Right lobe of liver (tissue), 6 donors: Measurements from ENCODE around the gene NRAP. TPM values are rescaled to one million over a fixed set of nuclear protein-coding genes. Genes with fewer than 3 reads are reported as not detected.

ENCODE experiments used
- ATAC-seq, 4 donors: fragments of 200-7000 bp; cut with Tn5 transposase; one replicate each; pipeline ENCODE4 v1.9.1; 2020; ENCODE audit warnings: mild to moderate bottlenecking in 4 of 4, moderate library complexity in 4 of 4
- DNase-seq, 3 donors: peaks; one replicate each; pipeline ENCODE4 v3.0.0-alpha.2; 2020
- H3K27ac ChIP-seq, 3 donors: fragments of 200-600 bp; one replicate each; pipeline ENCODE4 v1.8.0; 2022
- H3K27me3 ChIP-seq, 2 donors: fragments of 200-600 bp; one replicate each; pipeline ENCODE4 v1.8.0; 2022
- H3K36me3 ChIP-seq, 4 donors: fragments of 200-600 bp; sonication (generic) in 1 of 4; one replicate each; pipeline versions ENCODE4 v1.5.1 to v1.8.0; 2017 to 2022; ENCODE audit warnings: control low read depth in 1 of 4
- H3K4me1 ChIP-seq, 4 donors: fragments of 200-600 bp; sonication (generic) in 1 of 4; one replicate each; pipeline versions ENCODE4 v1.5.1 to v1.8.0; 2017 to 2022; ENCODE audit warnings: control low read depth in 1 of 4
- H3K4me3 ChIP-seq, 3 donors: fragments of 200-600 bp; one replicate each; pipeline ENCODE4 v1.8.0; 2022
- H3K9me3 ChIP-seq, 4 donors: fragments of 200-600 bp; sonication (generic) in 1 of 4; one replicate each; pipeline versions ENCODE4 v1.5.1 to v1.8.0; 2017 to 2022; ENCODE audit warnings: control low read depth in 1 of 4
- CTCF ChIP-seq, 4 donors: fragments of 200-600 bp in 3 of 4; fragments of 450-650 bp in 1 of 4; IDR thresholded peaks; one replicate each; pipeline versions ENCODE4 v1.5.1 to v1.8.0; 2016 to 2022; ENCODE audit warnings: antibody characterized with exemption in 4 of 4, mild to moderate bottlenecking in 2 of 4
- POLR2A ChIP-seq: fragments of 450-650 bp; IDR thresholded peaks from one replicate; pipeline ENCODE4 v1.6.1; 2017; ENCODE audit warnings: antibody characterized with exemption, mild to moderate bottlenecking
- WGBS: methylation state at CpG from one replicate; pipeline ENCODE4 v1.1.6; 2018; ENCODE audit warnings: low coverage, low lambda C conversion rate; ENCODE audit not compliant: insufficient coverage; ENCODE audit errors: missing lambda C conversion rate; 5-methylcytosine and 5-hydroxymethylcytosine counted together
- intact Hi-C, 2 donors: fragments of 100-400 bp; cut with DNase I; formaldehyde crosslinking; loops; one replicate each; pipeline versions ENCODE4 v1.11.2 to v1.14.1; 2022
- total RNA-seq, 6 experiments: library from RNA; depleted of rRNA in 2 of 6; stranded (reverse); fragments of >200 nt in 2 of 6; fragmentation: NEBNext Ultra II Directional in 3 of 6; extraction: Animal tissue kit (Norgen Biotek cat#: 25700) in 3 of 6; gene quantifications; one replicate each; pipeline versions ENCODE4 v1.1.0 to v1.2.4, GENCODE V29; 2016 to 2023
- donor health status: DM: no; HTN: yes; CAD: no.
- donor health status: DM: no; HTN: no; CAD: no.
- donor health status: DM: no; HTN: no; CAD: no.
- donor health status: DM: no; HTN: yes; CAD: no.
- donor health status: DM: no; HTN: yes; CAD: no.

NRAP gene
- total RNA-seq, 6 experiments from 2014 or later: 0.07 to 1.9 (median 0.22) TPM; not detected in 1

DNA sequence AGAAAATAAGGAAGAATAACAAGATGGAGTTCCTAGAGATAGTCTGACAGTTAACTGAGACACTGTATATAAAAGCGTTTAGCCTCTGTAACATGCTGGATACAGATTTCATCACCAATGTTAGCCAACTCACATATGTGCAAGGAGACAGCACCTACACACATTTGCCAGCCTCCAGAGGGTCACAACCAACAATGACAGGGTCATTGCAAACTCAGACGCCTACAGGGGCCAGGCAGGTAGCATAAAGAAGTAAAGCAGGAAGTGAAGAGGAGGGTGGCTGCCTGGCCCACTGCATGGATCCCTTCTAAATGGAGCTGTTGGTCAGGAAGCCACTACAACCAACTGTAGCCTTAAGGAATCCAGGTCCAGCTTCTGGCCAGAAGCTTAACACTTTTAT, 50.4 kb downstream of the NRAP start:
- no peak for ATAC-seq
- no peak for DNase-seq
- intact Hi-C loops: no loop called here

GRCh38 chr10:113612154-113612553, 51.7 kb downstream of the NRAP start:
- intact Hi-C loops: no loop called here
- no peaks in the 10 kb centered on the region for H3K9me3 ChIP-seq
- TF ChIP-seq CTCF (IDR thresholded peaks at IDR 0.05) (no peak), POLR2A (no peak)
- H3K27ac ChIP-seq: no peak overlapping the region
- H3K4me1 ChIP-seq: no peaks in the 10 kb centered on the region
- DNase-seq (no peak), ATAC-seq (peak in 1 of 4 donors; percentile 64)
- no peak overlapping the region for H3K4me3 ChIP-seq
- no CpG with 5 or more reads among the region's 3 CpGs for WGBS
- no peaks in the 10 kb centered on the region for H3K36me3 ChIP-seq
- no peaks in the 10 kb centered on the region for H3K27me3 ChIP-seq

More for the DNA sequence above, 50.4 kb downstream of the NRAP start:
- WGBS: 60% methylated on average over 2 of the region's 2 CpGs
- peaks cover 0 to 8% (median 0%) of the 10 kb centered on the region in 4 donors for H3K4me1 ChIP-seq
- no peaks in the 10 kb centered on the region for H3K36me3 ChIP-seq
- no peaks in the 10 kb centered on the region for H3K9me3 ChIP-seq
- TF ChIP-seq POLR2A (no peak), CTCF (IDR thresholded peaks at IDR 0.05) (no peak)
- H3K4me3 ChIP-seq: no peak overlapping the region
- no peaks in the 10 kb centered on the region for H3K27me3 ChIP-seq
- no peak overlapping the region for H3K27ac ChIP-seq

DNA sequence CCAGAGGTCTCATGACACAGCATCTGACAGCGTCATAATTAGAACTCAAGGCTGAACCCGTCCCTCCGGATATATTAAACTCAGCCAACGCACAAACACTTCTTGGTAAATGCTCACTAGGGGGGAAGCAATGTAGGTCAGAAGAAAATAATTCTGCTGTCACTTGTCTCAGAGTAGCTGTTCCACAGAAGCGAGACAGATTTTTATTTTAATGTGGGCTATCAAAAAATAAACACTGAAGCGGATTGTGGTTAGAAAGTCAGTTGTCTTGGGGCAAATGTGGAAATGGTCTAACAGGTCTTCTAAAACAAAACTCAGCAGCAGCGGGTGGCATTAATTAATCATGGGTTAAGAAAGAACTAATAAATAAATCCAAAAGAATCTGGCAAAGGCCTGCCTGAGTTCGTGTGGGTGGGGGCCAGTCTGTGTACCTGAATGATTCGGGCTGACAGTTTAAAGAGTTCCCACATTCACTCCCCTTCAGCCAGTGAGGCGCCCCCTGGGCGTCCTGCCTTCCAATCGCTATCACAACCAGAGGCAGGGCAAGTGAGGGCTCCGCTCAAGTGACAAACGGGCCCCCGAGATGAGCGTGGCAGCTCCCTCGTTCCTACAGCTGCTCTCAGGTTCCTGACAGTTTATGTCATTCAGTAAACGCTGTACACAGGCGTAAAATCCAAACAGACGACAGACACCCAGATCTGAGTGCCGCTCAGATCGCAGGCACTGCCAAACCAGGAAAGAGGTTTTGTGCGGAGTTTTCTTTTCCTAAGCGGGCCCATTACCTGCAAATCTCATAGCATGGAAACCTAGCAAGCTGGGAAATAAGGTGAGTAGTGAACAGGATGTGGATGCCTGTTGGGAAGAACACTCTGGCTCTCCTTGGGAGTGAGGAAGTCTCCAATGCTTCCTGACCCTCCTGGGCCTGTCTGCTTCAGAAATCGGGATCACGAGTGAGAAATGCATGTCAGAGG, 52.9 kb downstream of the NRAP start:
- no peak for DNase-seq
- intact Hi-C loops: no loop called here
- H3K4me3 ChIP-seq: no peak overlapping the region
- no peaks in the 10 kb centered on the region for H3K9me3 ChIP-seq
- no peak for ATAC-seq
- no peaks in the 10 kb centered on the region for H3K36me3 ChIP-seq
- no peaks in the 10 kb centered on the region for H3K4me1 ChIP-seq
- WGBS: 72% methylated on average over 18 of the region's 26 CpGs
- H3K27me3 ChIP-seq: no peaks in the 10 kb centered on the region
- TF ChIP-seq CTCF (IDR thresholded peaks at IDR 0.05) (no peak), POLR2A (no peak)
- no peak overlapping the region for H3K27ac ChIP-seq

DNA sequence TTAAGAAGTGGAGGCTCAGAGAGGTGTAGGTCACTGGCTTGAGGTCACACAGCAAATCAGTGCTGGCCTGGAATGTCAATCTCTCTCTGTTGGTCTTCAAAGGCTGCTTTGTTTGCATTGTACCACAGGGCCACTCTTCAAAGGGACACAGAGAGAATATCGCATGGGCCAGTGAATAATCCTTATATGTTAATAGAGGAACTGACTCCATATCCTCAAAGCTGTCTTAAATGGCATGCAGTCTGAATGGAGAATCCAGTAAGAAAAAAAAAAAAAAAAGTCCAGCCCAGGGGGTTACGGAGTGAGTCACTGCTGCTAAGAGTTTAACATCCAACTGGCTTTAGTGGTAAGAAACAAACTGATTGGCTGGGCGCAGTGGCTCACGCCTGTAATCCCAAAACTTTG, 54.1 kb downstream of the NRAP start:
- no peak for ATAC-seq
- TF ChIP-seq CTCF (IDR thresholded peaks at IDR 0.05) (no peak), POLR2A (no peak)
- no peak for DNase-seq
- intact Hi-C loops: no loop called here
- Histone ChIP-seq H3K4me1 (no peaks in the 10 kb centered on the region), H3K36me3 (no peaks in the 10 kb centered on the region), H3K27me3 (no peaks in the 10 kb centered on the region), H3K9me3 (no peaks in the 10 kb centered on the region), H3K27ac (no peak overlapping the region), H3K4me3 (no peak overlapping the region)
- WGBS: 88% methylated on average over 4 of the region's 4 CpGs
